ENCODE data around the gene ANKRD13A. TPM values are rescaled to one million over a fixed set of nuclear protein-coding genes. Genes with fewer than 3 reads are reported as not detected.

Gene ANKRD13A
- total RNA-seq, 1 donor, result 134 TPM

DNA sequence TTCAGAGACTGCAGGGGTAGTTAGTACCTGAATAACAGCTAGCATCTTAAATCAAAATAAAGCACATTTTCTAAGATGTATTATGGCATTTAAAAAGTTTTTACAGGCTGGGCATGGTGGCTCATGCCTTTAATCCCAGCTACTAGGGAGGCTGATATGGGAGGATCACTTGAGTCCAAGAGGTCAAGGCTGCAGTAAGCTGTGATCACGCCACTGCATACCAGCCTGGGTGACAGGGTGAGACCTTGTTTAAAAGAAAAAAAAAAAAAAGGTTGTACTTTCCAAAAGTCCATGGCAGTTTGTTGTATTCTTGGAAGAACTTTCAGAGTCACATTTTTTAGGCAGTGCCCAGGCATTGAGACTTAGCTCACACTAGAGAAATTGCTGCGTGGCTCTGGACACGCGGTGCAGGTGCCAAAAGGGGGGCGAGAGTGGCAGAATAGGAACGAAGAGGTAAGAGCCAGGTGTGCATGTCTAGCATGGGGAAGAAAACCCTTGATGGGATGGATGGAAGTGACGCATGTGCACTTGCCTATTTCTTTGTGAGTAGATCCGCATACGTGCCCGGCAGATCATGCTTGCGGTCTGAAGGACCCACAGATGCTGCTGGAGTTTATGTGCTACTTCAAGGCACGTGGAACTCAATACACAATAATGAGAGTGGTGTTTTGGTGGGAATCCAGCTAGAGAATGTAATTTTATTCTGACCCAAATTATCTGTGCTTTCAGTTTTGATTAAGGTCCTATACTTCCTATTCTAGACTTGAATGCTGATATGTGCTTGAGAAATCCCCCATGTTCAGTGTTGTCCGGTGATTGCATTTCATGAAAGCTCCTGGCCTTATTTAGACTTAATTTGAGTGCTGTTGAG is 11.9 kb downstream of the ANKRD13A start:
- Histone ChIP-seq H3K4me3 (ENCODE audit: low read length) (no peak overlapping the region), H3K4me1 (ENCODE audit: insufficient read depth, low read length) (peaks cover 52% of the 10 kb centered on the region), H3K27me3 (ENCODE audit: insufficient read depth, low read length) (no peaks in the 10 kb centered on the region), H3K9me3 (ENCODE audit: low read depth, low read length) (no peaks in the 10 kb centered on the region)

DNA sequence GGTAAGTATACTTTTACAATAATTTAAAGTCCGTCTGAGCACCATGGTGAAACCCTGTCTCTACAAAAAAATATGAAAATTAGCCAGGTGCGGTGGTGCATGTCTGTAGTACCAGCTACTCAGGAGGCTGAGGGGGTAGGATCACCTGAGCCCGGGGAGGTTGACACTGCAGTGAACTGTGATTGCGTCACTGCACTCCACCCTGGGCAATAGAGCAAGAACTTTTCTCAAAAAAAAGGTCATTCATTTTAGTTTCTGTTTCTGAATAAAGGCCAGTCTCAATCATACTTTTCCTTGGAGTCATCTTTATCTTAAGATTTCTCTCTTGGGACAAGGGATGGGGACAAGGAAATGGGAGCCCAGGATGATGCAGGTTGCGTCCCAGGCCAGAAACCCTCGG is 12.9 kb downstream of the ANKRD13A start:
- Histone ChIP-seq H3K4me1 (ENCODE audit: insufficient read depth, low read length) (peaks cover 49% of the 10 kb centered on the region), H3K9me3 (ENCODE audit: low read depth, low read length) (no peaks in the 10 kb centered on the region), H3K27me3 (ENCODE audit: insufficient read depth, low read length) (no peaks in the 10 kb centered on the region), H3K4me3 (ENCODE audit: low read length) (no peak overlapping the region)

DNA sequence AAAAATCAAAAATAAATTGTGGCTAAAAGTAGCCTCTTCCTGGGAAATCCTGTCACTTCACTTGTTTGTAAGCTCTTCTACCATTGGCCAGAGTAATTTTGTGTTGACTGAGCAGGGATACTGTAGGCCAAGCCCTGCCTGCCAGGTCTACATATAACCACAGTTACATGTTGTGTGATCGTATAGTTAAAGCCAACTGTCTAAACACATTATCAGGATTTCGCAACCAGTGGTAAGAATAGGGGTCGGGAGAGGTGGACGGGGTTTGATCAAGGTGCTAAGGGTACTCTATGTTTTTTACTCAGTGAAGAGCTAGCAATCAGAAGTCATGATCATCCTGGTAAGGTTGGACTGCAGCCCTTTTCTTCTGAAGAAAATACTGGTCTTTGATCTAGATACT is 13.4 kb downstream of the ANKRD13A start:
- Histone ChIP-seq H3K4me1 (ENCODE audit: insufficient read depth, low read length) (peaks cover 49% of the 10 kb centered on the region), H3K27me3 (ENCODE audit: insufficient read depth, low read length) (no peaks in the 10 kb centered on the region), H3K9me3 (ENCODE audit: low read depth, low read length) (no peaks in the 10 kb centered on the region), H3K4me3 (ENCODE audit: low read length) (no peak overlapping the region)

DNA sequence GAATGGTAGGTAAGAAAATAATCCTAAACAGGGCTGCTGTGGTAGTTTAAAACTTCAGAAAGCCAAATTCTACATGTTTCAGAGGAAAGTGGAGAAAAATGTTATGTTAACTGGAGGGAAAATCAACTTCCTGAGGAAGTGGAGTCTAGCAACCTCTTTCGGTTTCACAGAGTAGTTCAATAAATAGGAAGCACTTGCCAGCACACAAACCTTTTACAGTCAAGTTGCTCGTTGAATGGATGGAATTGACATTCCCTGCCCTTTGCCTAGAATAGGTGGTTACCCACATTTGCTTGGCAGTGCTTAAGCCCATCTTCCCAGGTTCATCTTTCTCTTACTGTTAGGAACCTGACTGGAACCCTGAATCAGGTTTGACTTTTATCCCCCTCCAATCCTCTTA is 15.9 kb downstream of the ANKRD13A start:
- Histone ChIP-seq H3K4me3 (ENCODE audit: low read length) (no peak overlapping the region), H3K9me3 (ENCODE audit: low read depth, low read length) (no peaks in the 10 kb centered on the region), H3K4me1 (ENCODE audit: insufficient read depth, low read length) (peaks cover 43% of the 10 kb centered on the region), H3K27me3 (ENCODE audit: insufficient read depth, low read length) (no peaks in the 10 kb centered on the region)

DNA sequence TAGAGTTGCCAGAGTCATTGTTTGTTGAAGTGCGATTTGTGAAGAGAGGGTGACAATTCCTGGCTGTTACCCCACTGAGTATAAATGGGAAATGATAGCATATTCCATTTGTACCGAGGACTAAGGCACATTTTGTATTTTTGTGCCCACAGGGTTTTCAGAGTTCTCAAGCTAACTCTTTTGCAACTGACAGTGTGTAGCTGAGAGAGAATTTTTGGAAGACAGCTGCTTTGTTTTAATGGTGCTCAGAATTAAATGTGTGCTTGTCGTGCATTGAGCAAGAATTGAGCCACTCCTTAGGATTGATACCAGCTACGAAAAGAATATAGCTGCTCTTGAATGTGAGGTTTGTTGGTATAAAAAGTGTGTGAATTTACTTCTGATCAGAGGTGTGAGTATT is 21.7 kb downstream of the ANKRD13A start:
- Histone ChIP-seq H3K4me1 (ENCODE audit: insufficient read depth, low read length) (peaks cover under 1% of the 10 kb centered on the region), H3K4me3 (ENCODE audit: low read length) (no peak overlapping the region), H3K27me3 (ENCODE audit: insufficient read depth, low read length) (no peaks in the 10 kb centered on the region), H3K9me3 (ENCODE audit: low read depth, low read length) (no peaks in the 10 kb centered on the region)

DNA sequence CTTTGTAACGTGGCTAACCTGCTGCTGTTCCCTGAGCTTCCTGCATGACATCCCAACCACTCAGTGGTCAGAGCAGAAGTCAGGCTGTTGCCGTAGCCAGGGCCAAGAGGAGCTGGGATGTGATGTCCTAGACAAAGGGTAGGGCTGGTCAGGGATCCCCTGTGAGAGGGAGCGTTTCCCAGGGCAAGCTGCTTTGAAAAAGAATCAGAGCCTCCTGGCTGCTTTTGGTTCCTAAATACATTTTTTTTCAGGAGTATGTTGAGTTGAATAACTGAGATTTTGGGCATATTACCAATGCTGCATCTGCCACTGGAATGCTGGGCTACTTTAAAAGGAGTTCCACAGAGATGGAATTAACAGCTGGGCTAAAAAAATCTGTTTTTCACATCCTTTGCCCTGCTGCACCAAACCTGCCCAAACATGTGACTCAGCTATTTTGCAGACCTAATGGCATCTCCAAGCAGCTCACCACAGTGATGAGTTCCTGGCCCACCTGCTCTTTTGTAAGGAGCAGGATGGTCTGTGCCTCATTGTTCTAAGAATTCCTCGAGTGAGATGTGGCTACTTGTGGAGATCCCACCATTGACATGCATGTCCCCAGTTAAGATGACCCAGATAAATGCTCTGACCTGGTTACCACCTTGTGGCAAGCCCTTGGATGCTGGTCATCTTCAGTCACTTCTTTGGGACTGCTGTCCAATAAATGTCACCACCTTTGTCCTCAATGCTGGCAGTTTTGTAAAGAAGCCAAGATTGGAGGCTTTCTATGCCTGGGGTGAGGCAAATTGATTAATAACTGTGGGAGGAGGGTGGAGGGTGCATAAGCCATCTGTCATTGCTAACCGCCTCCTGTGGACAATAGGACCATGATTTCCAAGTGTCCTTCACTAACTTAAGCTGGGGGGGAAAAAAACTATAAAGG is 24.1 kb downstream of the ANKRD13A start:
- Histone ChIP-seq H3K4me3 (ENCODE audit: low read length) (no peak overlapping the region), H3K27me3 (ENCODE audit: insufficient read depth, low read length) (no peaks in the 10 kb centered on the region), H3K9me3 (ENCODE audit: low read depth, low read length) (no peaks in the 10 kb centered on the region), H3K4me1 (ENCODE audit: insufficient read depth, low read length) (no peaks in the 10 kb centered on the region)

DNA sequence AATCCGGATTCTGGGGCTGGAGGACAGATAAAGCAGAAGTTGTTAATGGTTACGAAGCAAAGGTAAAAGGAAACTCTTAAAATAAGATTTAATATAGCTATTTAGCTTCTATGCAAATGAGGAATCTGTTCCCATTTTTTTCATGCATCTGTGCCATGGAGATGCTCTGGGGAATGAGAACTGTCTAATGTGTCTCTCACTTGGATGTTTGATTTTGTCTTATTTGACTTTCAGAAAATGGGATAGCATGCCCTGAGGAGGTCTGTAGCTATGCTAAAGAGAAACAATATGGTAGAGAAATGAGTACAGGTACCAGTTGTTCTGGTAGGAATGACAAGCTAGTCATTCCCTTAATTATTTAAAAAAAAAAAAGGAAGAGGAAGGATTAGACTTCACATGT is 24.8 kb downstream of the ANKRD13A start:
- Histone ChIP-seq H3K4me1 (ENCODE audit: insufficient read depth, low read length) (no peaks in the 10 kb centered on the region), H3K27me3 (ENCODE audit: insufficient read depth, low read length) (no peaks in the 10 kb centered on the region), H3K4me3 (ENCODE audit: low read length) (no peak overlapping the region), H3K9me3 (ENCODE audit: low read depth, low read length) (no peaks in the 10 kb centered on the region)

DNA sequence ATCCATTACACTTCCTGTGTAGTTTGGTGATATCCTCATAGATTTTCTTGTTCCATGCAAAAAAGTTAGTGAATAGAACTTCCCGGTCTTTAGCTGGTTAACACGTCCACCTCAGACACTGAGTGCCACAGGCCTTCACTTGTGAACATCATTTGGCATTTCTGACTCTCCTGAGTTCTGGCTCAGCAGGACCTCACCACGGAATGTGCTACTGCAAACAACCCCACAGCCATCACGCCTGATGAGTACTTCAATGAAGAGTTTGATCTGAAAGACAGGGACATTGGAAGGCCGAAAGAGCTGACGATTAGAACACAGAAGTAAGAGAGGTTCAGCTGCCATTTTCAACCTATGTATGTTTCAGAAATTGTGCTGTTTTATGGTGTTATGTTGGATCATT is 29.1 kb downstream of the ANKRD13A start:
- Histone ChIP-seq H3K9me3 (ENCODE audit: low read depth, low read length) (no peaks in the 10 kb centered on the region), H3K27me3 (ENCODE audit: insufficient read depth, low read length) (no peaks in the 10 kb centered on the region), H3K4me1 (ENCODE audit: insufficient read depth, low read length) (no peaks in the 10 kb centered on the region), H3K4me3 (ENCODE audit: low read length) (no peak overlapping the region)

DNA sequence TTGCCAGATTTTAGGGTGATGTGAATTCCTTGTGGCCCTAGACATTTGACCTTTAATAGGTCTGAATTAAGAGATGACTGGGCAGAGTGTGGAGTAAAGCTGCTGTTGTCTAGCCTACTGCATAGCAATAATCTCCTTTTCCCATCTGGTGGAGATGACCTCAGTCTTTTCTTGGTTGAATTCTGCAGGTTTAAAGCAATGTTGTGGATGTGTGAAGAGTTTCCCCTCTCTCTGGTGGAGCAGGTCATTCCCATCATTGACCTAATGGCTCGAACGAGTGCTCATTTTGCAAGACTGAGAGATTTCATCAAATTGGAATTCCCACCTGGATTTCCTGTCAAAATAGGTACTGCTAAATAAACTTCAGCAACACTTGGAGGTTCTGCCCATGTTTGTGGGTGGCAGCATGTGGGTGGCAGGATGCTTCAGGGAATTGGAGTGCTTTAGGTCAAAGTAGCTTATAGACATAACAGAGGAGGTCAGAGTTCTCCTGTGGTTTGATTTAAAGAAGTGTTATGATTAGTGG is 30.1 kb downstream of the ANKRD13A start:
- no peaks in the 10 kb centered on the region for H3K4me1 ChIP-seq (ENCODE audit: insufficient read depth, low read length)

DNA sequence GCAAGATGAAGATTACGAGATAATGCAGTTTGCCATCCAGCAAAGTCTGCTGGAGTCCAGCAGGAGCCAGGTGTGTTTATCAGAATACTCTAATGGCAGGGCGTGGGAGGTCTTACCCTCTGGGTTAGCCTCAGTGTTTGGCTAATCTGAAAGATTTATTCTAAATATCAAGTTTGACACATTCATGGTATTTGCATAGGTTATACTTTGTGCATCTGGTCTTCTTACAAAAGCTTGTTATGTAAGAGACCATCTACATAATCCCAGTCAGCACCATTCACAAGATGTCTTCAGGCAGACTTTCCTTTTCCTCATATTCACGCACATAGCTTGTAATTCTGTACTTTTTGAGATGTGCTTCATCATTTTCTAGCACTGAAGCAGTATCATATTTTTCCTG is 34.7 kb downstream of the ANKRD13A start:
- Histone ChIP-seq H3K4me3 (ENCODE audit: low read length) (no peak overlapping the region), H3K9me3 (ENCODE audit: low read depth, low read length) (no peaks in the 10 kb centered on the region), H3K4me1 (ENCODE audit: insufficient read depth, low read length) (peaks cover under 1% of the 10 kb centered on the region), H3K27me3 (ENCODE audit: insufficient read depth, low read length) (no peaks in the 10 kb centered on the region)

More for the DNA sequence above, 30.1 kb downstream of the ANKRD13A start:
- no peaks in the 10 kb centered on the region for H3K9me3 ChIP-seq (ENCODE audit: low read depth, low read length)
- H3K4me3 ChIP-seq (ENCODE audit: low read length), result no peak overlapping the region
- H3K27me3 ChIP-seq (ENCODE audit: insufficient read depth, low read length), result no peaks in the 10 kb centered on the region

DNA sequence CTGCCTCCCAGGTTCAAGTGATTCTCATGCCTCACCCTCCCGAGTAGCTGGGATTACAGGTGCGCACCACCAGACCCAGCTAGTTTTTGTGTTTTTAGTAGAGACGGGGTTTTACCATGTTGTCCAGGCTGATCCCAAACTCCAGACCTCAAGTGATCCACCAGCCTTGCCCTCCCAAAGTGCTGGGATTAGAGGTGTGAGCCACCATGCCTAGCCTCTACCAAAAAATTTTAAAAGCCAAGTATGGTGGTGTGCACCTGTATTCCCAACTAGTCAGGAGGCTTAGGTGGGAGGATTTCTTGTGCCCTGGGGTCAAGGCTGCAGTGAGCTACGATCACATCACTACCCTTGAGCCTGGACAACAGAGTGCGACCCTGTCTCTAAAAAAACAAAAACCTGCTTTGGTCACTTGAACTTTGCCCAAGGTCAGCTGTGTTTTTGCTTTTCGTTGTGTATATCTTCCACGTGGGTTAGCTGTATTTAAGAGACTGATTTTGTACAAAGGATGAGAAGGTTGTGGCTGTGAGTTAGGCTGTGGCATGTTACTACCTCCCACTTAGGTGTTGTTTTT is 36.4 kb downstream of the ANKRD13A start:
- peaks cover 18% of the 10 kb centered on the region for H3K4me1 ChIP-seq (ENCODE audit: insufficient read depth, low read length)
- no peak overlapping the region for H3K4me3 ChIP-seq (ENCODE audit: low read length)
- no peaks in the 10 kb centered on the region for H3K9me3 ChIP-seq (ENCODE audit: low read depth, low read length)
- H3K27me3 ChIP-seq (ENCODE audit: insufficient read depth, low read length), result no peaks in the 10 kb centered on the region

DNA sequence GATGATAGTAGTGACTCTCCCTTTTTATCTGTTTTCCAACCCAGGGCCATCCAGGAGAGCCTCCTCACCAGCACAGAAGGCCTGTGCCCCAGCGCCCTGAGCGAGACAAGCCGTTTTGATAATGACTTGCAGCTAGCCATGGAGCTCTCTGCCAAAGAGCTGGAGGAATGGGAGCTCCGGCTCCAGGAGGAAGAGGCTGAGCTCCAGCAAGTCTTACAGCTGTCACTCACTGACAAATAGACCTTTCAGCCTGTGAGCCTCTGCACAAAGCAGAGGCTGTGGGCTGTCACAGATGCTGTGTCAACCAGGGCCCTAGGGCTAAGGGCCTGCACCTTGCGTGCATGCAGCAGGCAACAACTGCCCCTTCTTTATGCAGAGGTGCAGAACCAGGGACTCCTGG is 38.1 kb downstream of the ANKRD13A start:
- no peaks in the 10 kb centered on the region for H3K9me3 ChIP-seq (ENCODE audit: low read depth, low read length)
- H3K27me3 ChIP-seq (ENCODE audit: insufficient read depth, low read length), result no peaks in the 10 kb centered on the region
- peaks cover 21% of the 10 kb centered on the region for H3K4me1 ChIP-seq (ENCODE audit: insufficient read depth, low read length)
- H3K4me3 ChIP-seq (ENCODE audit: low read length), result no peak overlapping the region

DNA sequence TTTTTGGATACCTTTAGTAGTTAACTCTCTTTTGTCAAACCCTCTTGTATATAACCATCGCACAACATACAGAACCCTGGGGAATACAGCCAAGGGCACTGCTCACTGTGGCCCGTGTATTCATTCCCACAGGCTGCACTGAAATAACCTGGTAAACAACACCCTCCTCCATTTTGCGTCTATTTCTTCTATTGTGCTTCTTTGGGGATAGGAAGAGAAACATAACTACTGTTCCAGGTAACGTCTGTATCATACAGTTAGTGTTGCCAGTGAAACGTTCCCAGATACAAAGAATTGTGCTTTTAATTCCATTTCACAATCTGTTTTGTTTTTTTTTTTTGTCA is 39.5 kb downstream of the ANKRD13A start:
- no peaks in the 10 kb centered on the region for H3K9me3 ChIP-seq (ENCODE audit: low read depth, low read length)

DNA sequence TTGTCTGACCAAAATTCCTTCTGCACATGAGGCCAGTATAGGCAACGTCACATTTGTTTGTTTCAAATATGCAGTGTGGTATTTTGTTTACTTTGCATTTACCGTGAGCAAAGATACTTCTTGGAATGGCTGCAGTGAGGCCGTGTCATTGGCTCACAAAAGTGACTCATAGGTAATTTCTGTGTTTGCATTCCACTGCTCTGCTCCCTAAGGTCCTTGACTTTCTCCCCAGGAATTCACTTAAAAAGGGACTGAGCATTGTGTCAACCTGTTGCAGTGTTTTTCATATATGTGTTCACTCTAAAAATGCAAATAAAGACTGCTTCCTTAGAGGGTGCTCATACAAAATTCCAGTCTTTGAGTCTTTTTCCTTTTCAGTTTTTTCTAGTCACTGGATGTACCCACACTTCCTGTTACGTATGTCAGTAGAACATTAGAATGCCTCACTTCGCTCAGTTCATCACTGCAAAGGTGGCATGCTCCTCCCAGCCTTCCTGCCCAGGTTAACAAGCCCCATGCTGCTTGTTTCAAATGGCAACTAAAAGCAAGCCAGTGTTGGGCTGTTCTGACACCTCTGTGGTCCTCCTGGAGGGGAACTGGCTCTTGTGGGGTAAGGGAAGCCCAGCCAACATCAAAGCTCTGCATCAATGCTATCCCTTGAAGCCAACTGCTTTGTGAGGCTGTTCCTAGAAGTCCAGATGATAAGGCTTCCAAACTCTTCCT is 40.0 kb downstream of the ANKRD13A start:
- Histone ChIP-seq H3K27me3 (ENCODE audit: insufficient read depth, low read length) (no peaks in the 10 kb centered on the region), H3K9me3 (ENCODE audit: low read depth, low read length) (no peaks in the 10 kb centered on the region), H3K4me1 (ENCODE audit: insufficient read depth, low read length) (peaks cover 29% of the 10 kb centered on the region), H3K4me3 (ENCODE audit: low read length) (no peak overlapping the region)

More for the DNA sequence above, 39.5 kb downstream of the ANKRD13A start:
- peaks cover 29% of the 10 kb centered on the region for H3K4me1 ChIP-seq (ENCODE audit: insufficient read depth, low read length)
- no peaks in the 10 kb centered on the region for H3K27me3 ChIP-seq (ENCODE audit: insufficient read depth, low read length)
- no peak overlapping the region for H3K4me3 ChIP-seq (ENCODE audit: low read length)

All from mononuclear cell (primary cell).